HepG2 (cell line): Measurements from ENCODE around the gene DNAI4. TPM values are rescaled to one million over a fixed set of nuclear protein-coding genes. Genes with fewer than 3 reads are reported as not detected.

Experiments used
- ATAD3A ChIP-seq: sonication (generic); formaldehyde crosslinking; IDR thresholded peaks from 2 replicates; pipeline ENCODE4 v1.4.0; 2020; ENCODE audit warnings: missing genetic modification reagents
- ATRX ChIP-seq: sonication (generic); formaldehyde crosslinking; IDR thresholded peaks from 2 replicates; pipeline ENCODE4 v1.4.0; 2020; ENCODE audit warnings: missing genetic modification reagents, borderline replicate concordance
- BORCS8-MEF2B ChIP-seq: sonication (generic); formaldehyde crosslinking; IDR thresholded peaks from 2 replicates; pipeline ENCODE4 v1.8.0; 2022; ENCODE audit warnings: mild to moderate bottlenecking, missing genetic modification reagents
- CBFB ChIP-seq: sonication (generic); formaldehyde crosslinking; IDR thresholded peaks from 2 replicates; pipeline ENCODE4 v1.4.0; 2020; ENCODE audit warnings: missing genetic modification reagents
- CCDC6 ChIP-seq: sonication (generic); formaldehyde crosslinking; IDR thresholded peaks from 2 replicates; pipeline ENCODE4 v1.8.1; 2022; ENCODE audit warnings: mild to moderate bottlenecking, missing genetic modification reagents, moderate library complexity
- HCFC1 ChIP-seq: fragments of 150-350 bp; IDR thresholded peaks from 2 replicates; pipeline ENCODE4 v1.6.1; 2014; ENCODE audit warnings: low read depth, low read length
- HHEX ChIP-seq: IDR thresholded peaks from 2 replicates; pipeline ENCODE4 v1.6.1; 2016; ENCODE audit warnings: control low read depth
- KLF12 ChIP-seq: sonication (generic); formaldehyde crosslinking; IDR thresholded peaks from 2 replicates; pipeline ENCODE4 v1.4.0; 2020; ENCODE audit warnings: missing genetic modification reagents, borderline replicate concordance
- MLX ChIP-seq: IDR thresholded peaks from 2 replicates; pipeline ENCODE4 v1.6.1; 2016
- MXI1 ChIP-seq: IDR thresholded peaks from 3 replicates; pipeline ENCODE4 v1.6.1; 2012; ENCODE audit warnings: low read depth, low read length, inconsistent platforms, borderline replicate concordance
- NR3C1 ChIP-seq: sonication (generic); formaldehyde crosslinking; IDR thresholded peaks from 2 replicates; pipeline ENCODE4 v1.4.0; 2020; ENCODE audit warnings: missing genetic modification reagents
- RAD51 ChIP-seq: fragments of 450-650 bp; IDR thresholded peaks from 2 replicates; pipeline ENCODE4 v1.6.1; 2016; ENCODE audit warnings: borderline replicate concordance
- RCOR2 ChIP-seq: IDR thresholded peaks from 2 replicates; pipeline ENCODE4 v1.6.1; 2016; ENCODE audit warnings: missing biosample characterization, missing genetic modification reagents
- TCF12 ChIP-seq, 2 experiments: fragments of 450-650 bp in 1 of 2; sonication (generic) in 1 of 2; formaldehyde crosslinking in 1 of 2; IDR thresholded peaks; 2 replicates each; pipeline versions ENCODE4 v1.6.1 to v1.8.0; 2017 to 2022; ENCODE audit warnings: antibody characterized with exemption in 1 of 2, mild to moderate bottlenecking in 1 of 2, missing genetic modification reagents in 1 of 2, moderate library complexity in 1 of 2
- U2AF2 ChIP-seq: fragments of 200-400 bp; formaldehyde crosslinking; IDR thresholded peaks from 2 replicates; pipeline ENCODE4 v1.6.1; 2017; ENCODE audit warnings: low read depth, mild to moderate bottlenecking, low read length
- ZNF260 ChIP-seq: sonication (generic); formaldehyde crosslinking; IDR thresholded peaks from 2 replicates; pipeline ENCODE4 v1.4.0; 2020; ENCODE audit warnings: missing genetic modification reagents, low read depth, mild to moderate bottlenecking, borderline replicate concordance
- ZNF329 ChIP-seq: sonication (generic); formaldehyde crosslinking; IDR thresholded peaks from 2 replicates; pipeline ENCODE4 v1.9.0; 2021; ENCODE audit warnings: low read depth, mild to moderate bottlenecking, missing genetic modification reagents
- ZNF430 ChIP-seq: sonication (generic); formaldehyde crosslinking; IDR thresholded peaks from 2 replicates; pipeline ENCODE4 v1.9.0; 2021; ENCODE audit warnings: mild to moderate bottlenecking, missing genetic modification reagents
- ZNF570 ChIP-seq: sonication (generic); formaldehyde crosslinking; IDR thresholded peaks from 2 replicates; pipeline ENCODE4 v1.4.0; 2020; ENCODE audit warnings: mild to moderate bottlenecking, missing genetic modification reagents, borderline replicate concordance
- ZNF644 ChIP-seq: IDR thresholded peaks from 2 replicates; pipeline ENCODE4 v1.6.1; 2016; ENCODE audit warnings: low read depth
- ZNF746 ChIP-seq: sonication (generic); formaldehyde crosslinking; IDR thresholded peaks from 2 replicates; pipeline ENCODE4 v1.8.0; 2022; ENCODE audit warnings: mild to moderate bottlenecking, missing genetic modification reagents
- polyA plus RNA-seq, 8 experiments: library from polyadenylated mRNA; depleted of rRNA in 3 of 8; stranded (reverse) in 7 of 8; unstranded in 1 of 8; fragments of >200 nt; fragmentation: Illumina TruSeq in 4 of 8; extraction: Trizol in 4 of 8; gene quantifications; 2 replicates each; pipeline versions ENCODE4 v1.2.1 to v1.2.3, GENCODE V29; 2011 to 2016; ENCODE audit warnings: low read depth in 4 of 8, missing spikeins in 1 of 8, mixed read lengths in 1 of 8; ENCODE audit not compliant: insufficient read depth in 1 of 8
- total RNA-seq, 5 experiments: library from RNA; depleted of rRNA; stranded (reverse); fragments of >200 nt; fragmentation: Illumina TruSeq; extraction: Trizol; gene quantifications; 2 replicates each; pipeline ENCODE4 v1.2.3, GENCODE V29; 2016; ENCODE audit warnings: low read depth in 1 of 5
- TF ChIP-seq, protein P1 (sequence below): sonication (generic); formaldehyde crosslinking; conservative IDR thresholded peaks from 2 replicates; pipeline ENCODE4 v1.4.0; 2020; ENCODE audit warnings: mild to moderate bottlenecking, missing genetic modification reagents, moderate library complexity
- TF ChIP-seq, protein P2 (sequence below): sonication (generic); formaldehyde crosslinking; IDR thresholded peaks from 2 replicates; pipeline ENCODE4 v1.8.1; 2023; ENCODE audit warnings: missing genetic modification reagents, inconsistent platforms, borderline replicate concordance

DNAI4 gene
- total and polyA plus RNA-seq, 2 of the 13 experiments (the other 11 are each of a cell fraction or from before 2014, with no cell fraction given) = 0.04 to 0.08 TPM

GRCh38 chr1:66929999-66930822 lies 5.6 kb upstream of the DNAI4 start (continued):
- TF ChIP-seq ZNF260 (CRISPR knock-in tag) = no peak
- TF ChIP-seq ZNF329 (CRISPR knock-in tag) = no peak
- TF ChIP-seq, protein P1, sequence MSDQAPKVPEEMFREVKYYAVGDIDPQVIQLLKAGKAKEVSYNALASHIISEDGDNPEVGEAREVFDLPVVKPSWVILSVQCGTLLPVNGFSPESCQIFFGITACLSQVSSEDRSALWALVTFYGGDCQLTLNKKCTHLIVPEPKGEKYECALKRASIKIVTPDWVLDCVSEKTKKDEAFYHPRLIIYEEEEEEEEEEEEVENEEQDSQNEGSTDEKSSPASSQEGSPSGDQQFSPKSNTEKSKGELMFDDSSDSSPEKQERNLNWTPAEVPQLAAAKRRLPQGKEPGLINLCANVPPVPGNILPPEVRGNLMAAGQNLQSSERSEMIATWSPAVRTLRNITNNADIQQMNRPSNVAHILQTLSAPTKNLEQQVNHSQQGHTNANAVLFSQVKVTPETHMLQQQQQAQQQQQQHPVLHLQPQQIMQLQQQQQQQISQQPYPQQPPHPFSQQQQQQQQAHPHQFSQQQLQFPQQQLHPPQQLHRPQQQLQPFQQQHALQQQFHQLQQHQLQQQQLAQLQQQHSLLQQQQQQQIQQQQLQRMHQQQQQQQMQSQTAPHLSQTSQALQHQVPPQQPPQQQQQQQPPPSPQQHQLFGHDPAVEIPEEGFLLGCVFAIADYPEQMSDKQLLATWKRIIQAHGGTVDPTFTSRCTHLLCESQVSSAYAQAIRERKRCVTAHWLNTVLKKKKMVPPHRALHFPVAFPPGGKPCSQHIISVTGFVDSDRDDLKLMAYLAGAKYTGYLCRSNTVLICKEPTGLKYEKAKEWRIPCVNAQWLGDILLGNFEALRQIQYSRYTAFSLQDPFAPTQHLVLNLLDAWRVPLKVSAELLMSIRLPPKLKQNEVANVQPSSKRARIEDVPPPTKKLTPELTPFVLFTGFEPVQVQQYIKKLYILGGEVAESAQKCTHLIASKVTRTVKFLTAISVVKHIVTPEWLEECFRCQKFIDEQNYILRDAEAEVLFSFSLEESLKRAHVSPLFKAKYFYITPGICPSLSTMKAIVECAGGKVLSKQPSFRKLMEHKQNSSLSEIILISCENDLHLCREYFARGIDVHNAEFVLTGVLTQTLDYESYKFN (CRISPR knock-in tag) = peak; percentile 45; the same call in 1 of the 2 replicates
- no peak; the same call in 1 of the 2 replicates for TF ChIP-seq ZNF746 (CRISPR knock-in tag)
- TF ChIP-seq MLX (CRISPR knock-in tag) = no peak
- TF ChIP-seq CCDC6 (CRISPR knock-in tag) = 0 out of 2 replicates have a peak, but pooled peaks have one; percentile 22
- peak; percentile 73 for TF ChIP-seq ZNF430 (CRISPR knock-in tag)
- no peak for TF ChIP-seq TCF12 (IDR thresholded peaks at IDR 0.05)
- no peak for TF ChIP-seq TCF12 (CRISPR knock-in tag; IDR thresholded peaks at IDR 0.05)
- no peak for TF ChIP-seq KLF12 (CRISPR knock-in tag)
- no peak for TF ChIP-seq HCFC1
- TF ChIP-seq HHEX (CRISPR knock-in tag) = no peak
- no peak for TF ChIP-seq NR3C1 (CRISPR knock-in tag)
- TF ChIP-seq ATAD3A (CRISPR knock-in tag) = no peak
- TF ChIP-seq RCOR2 (CRISPR knock-in tag) = no peak
- no peak for TF ChIP-seq ATRX (CRISPR knock-in tag)
- no peak for TF ChIP-seq U2AF2
- TF ChIP-seq ZNF570 (CRISPR knock-in tag) = peak; percentile 28; the same call in 1 of the 2 replicates
- TF ChIP-seq MXI1 = peak; percentile 68; the same call in 2 of the 3 replicates
- TF ChIP-seq, protein P2, sequence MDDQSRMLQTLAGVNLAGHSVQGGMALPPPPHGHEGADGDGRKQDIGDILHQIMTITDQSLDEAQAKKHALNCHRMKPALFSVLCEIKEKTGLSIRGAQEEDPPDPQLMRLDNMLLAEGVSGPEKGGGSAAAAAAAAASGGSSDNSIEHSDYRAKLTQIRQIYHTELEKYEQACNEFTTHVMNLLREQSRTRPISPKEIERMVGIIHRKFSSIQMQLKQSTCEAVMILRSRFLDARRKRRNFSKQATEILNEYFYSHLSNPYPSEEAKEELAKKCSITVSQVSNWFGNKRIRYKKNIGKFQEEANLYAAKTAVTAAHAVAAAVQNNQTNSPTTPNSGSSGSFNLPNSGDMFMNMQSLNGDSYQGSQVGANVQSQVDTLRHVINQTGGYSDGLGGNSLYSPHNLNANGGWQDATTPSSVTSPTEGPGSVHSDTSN = no peak
- no peak for TF ChIP-seq CBFB
- no peak for TF ChIP-seq RAD51
- 0 out of 2 replicates have a peak, but pooled peaks have one; percentile 70 for TF ChIP-seq BORCS8-MEF2B (CRISPR knock-in tag)
- no peak for TF ChIP-seq ZNF644
